ENCODE measurements around the gene SLC25A40. TPM values are rescaled to one million over a fixed set of nuclear protein-coding genes. Genes with fewer than 3 reads are reported as not detected.
A peak's percentile ranks its signal among the peaks of the same experiment; 100 is the strongest.

Gene SLC25A40
- total RNA-seq, 4 donors from 2014 or later = 17.0 to 31.7 (median 24.9) TPM

DNA sequence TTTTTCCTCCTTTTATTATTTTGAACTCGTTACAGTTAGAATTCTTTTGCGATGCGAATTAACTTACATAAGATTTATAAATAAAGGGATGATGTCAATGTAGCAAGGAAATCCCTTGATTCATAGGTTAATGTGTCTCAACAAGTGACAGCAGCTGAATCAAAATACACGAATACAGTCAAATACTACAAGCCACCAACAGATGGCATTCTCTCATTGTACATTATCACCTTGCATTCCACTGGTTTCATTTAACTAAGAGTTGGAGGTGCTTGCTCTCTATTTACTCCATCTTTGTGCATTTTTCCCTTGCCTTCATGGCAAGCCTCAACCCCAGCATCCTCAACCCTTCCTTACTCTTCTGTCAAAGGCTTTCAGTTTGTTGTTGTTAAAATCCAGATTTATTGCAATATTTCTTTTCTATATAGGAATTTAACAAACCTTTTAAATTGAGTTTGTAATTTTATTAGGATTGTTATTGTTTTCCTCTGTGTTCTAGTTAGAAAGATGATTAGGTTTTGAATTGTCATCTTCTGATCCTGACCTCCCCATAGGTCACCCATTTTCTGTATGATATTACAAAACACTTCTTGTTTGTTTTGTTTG lies 78.3 kb downstream of the SLC25A40 start:
- DNase-seq = no peak
- H3K9me3 ChIP-seq = no peaks in the 10 kb centered on the region
- TF ChIP-seq POLR2A (IDR thresholded peaks at IDR 0.05) (no peak), CTCF (IDR thresholded peaks at IDR 0.05) (peak; percentile 20 to 77 (median 47))
- no peaks in the 10 kb centered on the region for H3K36me3 ChIP-seq
- WGBS, 2 donors = 3 to 6% methylated on average over 4 of the region's 4 CpGs
- intact Hi-C loops (cut with DNase I) = no loop called here
- H3K27ac ChIP-seq = no peak overlapping the region
- H3K4me3 ChIP-seq (replicated peaks in 1 of 3) = no peak overlapping the region
- no peaks in the 10 kb centered on the region for H3K27me3 ChIP-seq
- H3K4me1 ChIP-seq = no peaks in the 10 kb centered on the region

DNA sequence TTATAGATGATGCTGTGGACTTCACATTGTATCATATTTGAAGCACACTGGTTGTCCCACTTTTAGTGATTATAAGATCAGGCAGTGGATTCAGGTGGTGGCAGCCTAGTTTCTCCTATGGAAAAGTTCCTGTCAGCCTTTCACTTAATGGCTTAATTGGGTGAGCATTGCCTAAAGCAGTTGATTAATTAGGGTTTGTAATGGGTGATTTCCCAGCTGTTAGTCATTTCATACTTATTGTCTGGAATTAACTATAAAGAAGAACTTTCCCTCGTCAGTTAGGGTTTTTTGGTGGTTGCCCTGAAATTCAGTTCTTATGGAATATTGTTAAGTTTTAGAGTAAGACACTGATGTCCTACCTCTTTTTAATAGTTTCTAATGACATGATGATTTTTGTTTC lies 78.8 kb downstream of the SLC25A40 start:
- TF ChIP-seq CTCF (IDR thresholded peaks at IDR 0.05) = no peak
- no peak for TF ChIP-seq POLR2A (IDR thresholded peaks at IDR 0.05)
- no peaks in the 10 kb centered on the region for H3K36me3 ChIP-seq
- H3K27ac ChIP-seq = no peak overlapping the region
- WGBS, 2 donors = 38 to 44% methylated on average over 1 of the region's 1 CpG
- intact Hi-C loops (cut with DNase I) = no loop called here
- H3K4me1 ChIP-seq = no peaks in the 10 kb centered on the region
- H3K9me3 ChIP-seq = no peaks in the 10 kb centered on the region
- no peak overlapping the region for H3K4me3 ChIP-seq (replicated peaks in 1 of 3)
- no peak for DNase-seq
- no peaks in the 10 kb centered on the region for H3K27me3 ChIP-seq

GRCh38 chr7:87785368-87785995 lies 90.7 kb downstream of the SLC25A40 start:
- Histone ChIP-seq H3K27me3 (no peaks in the 10 kb centered on the region), H3K36me3 (no peaks in the 10 kb centered on the region), H3K27ac (no peak overlapping the region), H3K9me3 (no peaks in the 10 kb centered on the region), H3K4me1 (no peaks in the 10 kb centered on the region), H3K4me3 (replicated peaks in 1 of 3) (no peak overlapping the region)
- no peak for DNase-seq
- TF ChIP-seq POLR2A (IDR thresholded peaks at IDR 0.05) (no peak), CTCF (IDR thresholded peaks at IDR 0.05) (no peak)
- intact Hi-C loops (cut with DNase I) = no loop called here
- WGBS, 2 donors = 89 to 96% methylated on average over 3 to 4 of the region's 4 CpGs

GRCh38 chr7:87784424-87784823 lies 91.7 kb downstream of the SLC25A40 start:
- Histone ChIP-seq H3K27ac (no peak overlapping the region), H3K4me3 (replicated peaks in 1 of 3) (no peak overlapping the region), H3K9me3 (no peaks in the 10 kb centered on the region), H3K4me1 (no peaks in the 10 kb centered on the region), H3K27me3 (no peaks in the 10 kb centered on the region), H3K36me3 (no peaks in the 10 kb centered on the region)
- intact Hi-C loops (cut with DNase I) = no loop called here
- TF ChIP-seq CTCF (IDR thresholded peaks at IDR 0.05) (no peak), POLR2A (IDR thresholded peaks at IDR 0.05) (no peak)
- no peak for DNase-seq

Other genes with a start within 250 kb of the SLC25A40 start
- gene RUNDC3B, start 248.0 kb downstream of the SLC25A40 start, total RNA-seq = 1 to 10 TPM; 1.2 to 5.2 (median 3.5) TPM
- gene DBF4, start 133 bp upstream of the SLC25A40 start, total RNA-seq = 10 to 100 TPM in 3 of 4 donors, 1 to 10 TPM in 1; 8.8 to 21.1 (median 11.7) TPM
- 10 to 100 TPM; 13.0 to 25.0 (median 17.1) TPM for gene ADAM22, start 57.9 kb upstream of the SLC25A40 start, total RNA-seq

Data from thyroid gland (tissue), 4 donors.